Esophagus squamous epithelium (tissue), 5 donors: ENCODE results near the gene DNAJB8. TPM values are rescaled to one million over a fixed set of nuclear protein-coding genes. Genes with fewer than 3 reads are reported as not detected.

ENCODE experiments used
- DNase-seq: peaks from one replicate; lab custom pipeline; 2025; lab: John Stamatoyannopoulos, UW
- H3K27ac ChIP-seq, 4 donors: fragments of 200-600 bp; sonication (generic); one replicate each; pipeline ENCODE4 v1.5.1; 2016 to 2019; ENCODE audit warnings: mild to moderate bottlenecking in 1 of 4
- H3K27me3 ChIP-seq, 4 donors: fragments of 200-600 bp; sonication (generic); 1 replicate in 3 of 4; 2 replicates in 1 of 4; pipeline versions ENCODE4 v1.5.1 to v1.6.0; 2017 to 2021; ENCODE audit warnings: antibody characterized with exemption in 1 of 4
- H3K36me3 ChIP-seq, 3 donors: fragments of 200-600 bp; sonication (generic); one replicate each; pipeline ENCODE4 v1.5.1; 2016 to 2019
- H3K4me1 ChIP-seq, 3 donors: fragments of 200-600 bp; sonication (generic); one replicate each; pipeline ENCODE4 v1.5.1; 2017 to 2019
- H3K4me3 ChIP-seq, 4 donors: fragments of 200-600 bp; sonication (generic); 1 replicate in 3 of 4; 2 replicates in 1 of 4; pipeline ENCODE4 v1.5.1; 2016 to 2019; ENCODE audit warnings: mild to moderate bottlenecking in 2 of 4, moderate library complexity in 1 of 4
- H3K9me3 ChIP-seq, 3 donors: fragments of 200-600 bp; sonication (generic); one replicate each; pipeline ENCODE4 v1.5.1; 2016 to 2019
- CTCF ChIP-seq, 6 experiments: fragments of 450-650 bp in 4 of 6; fragments of 200-600 bp in 2 of 6; sonication (generic) in 2 of 6; IDR thresholded peaks; one replicate each; pipeline ENCODE4 v1.5.1; 2016 to 2019; ENCODE audit warnings: antibody characterized with exemption in 6 of 6, mild to moderate bottlenecking in 4 of 6, moderate library complexity in 4 of 6
- POLR2A ChIP-seq, 4 donors: fragments of 450-650 bp; IDR thresholded peaks; one replicate each; pipeline ENCODE4 v1.6.1; 2017; ENCODE audit warnings: antibody characterized with exemption in 4 of 4, mild to moderate bottlenecking in 4 of 4, moderate library complexity in 3 of 4
- WGBS, 2 donors: methylation state at CpG; one replicate each; pipeline ENCODE4 v1.1.5; 2018; 5-methylcytosine and 5-hydroxymethylcytosine counted together
- intact Hi-C: fragments of 100-400 bp; cut with DNase I; formaldehyde crosslinking; loops from one replicate; pipeline ENCODE4 v1.15.0; 2022
- total RNA-seq, 4 donors: library from RNA; depleted of rRNA; stranded (reverse); fragments of >200 nt; gene quantifications; one replicate each; pipeline ENCODE4 v1.1.0, GENCODE V29; 2016
- donor health status: DM: yes; HTN: yes; CAD: no.

The DNAJB8 gene
- total RNA-seq, 4 donors from 2014 or later = not detected

GRCh38 chr3:128454310-128454618, 12.4 kb downstream of the DNAJB8 start:
- Histone ChIP-seq H3K36me3 (no peaks in the 10 kb centered on the region), H3K27ac (no peak overlapping the region), H3K27me3 (peaks cover 0 to 57% (median 0%) of the 10 kb centered on the region in 4 donors), H3K4me1 (no peaks in the 10 kb centered on the region), H3K9me3 (no peaks in the 10 kb centered on the region), H3K4me3 (no peak overlapping the region)
- 76 to 100% methylated on average over 1 to 2 of the region's 2 CpGs for WGBS, 2 donors
- no peak for DNase-seq
- intact Hi-C loops = no loop called here
- TF ChIP-seq POLR2A (IDR thresholded peaks at IDR 0.05) (no peak), CTCF (IDR thresholded peaks at IDR 0.05) (no peak)

- no peak for TF ChIP-seq POLR2A (IDR thresholded peaks at IDR 0.05)
- TF ChIP-seq CTCF (IDR thresholded peaks at IDR 0.05) = no peak
- no peaks in the 10 kb centered on the region for H3K9me3 ChIP-seq
- peaks cover 0 to 57% (median 0%) of the 10 kb centered on the region in 4 donors for H3K27me3 ChIP-seq
- WGBS, 2 donors = 49 to 68% methylated on average over 6 to 7 of the region's 21 CpGs
- intact Hi-C loops = no loop called here
- DNase-seq = no peak
- no peaks in the 10 kb centered on the region for H3K36me3 ChIP-seq
- H3K27ac ChIP-seq = no peak overlapping the region
- no peak overlapping the region for H3K4me3 ChIP-seq
- no peaks in the 10 kb centered on the region for H3K4me1 ChIP-seq
Measured at GRCh38 chr3:128453501-128454309, 13.0 kb downstream of the DNAJB8 start.

- intact Hi-C loops = no loop called here
- H3K4me1 ChIP-seq = no peaks in the 10 kb centered on the region
- no peak overlapping the region for H3K27ac ChIP-seq
- no peak for TF ChIP-seq POLR2A (IDR thresholded peaks at IDR 0.05)
- no peak for TF ChIP-seq CTCF (IDR thresholded peaks at IDR 0.05)
- peaks cover 0 to 50% (median 0%) of the 10 kb centered on the region in 4 donors for H3K27me3 ChIP-seq
- H3K4me3 ChIP-seq = no peak overlapping the region
- whole genome bisulfite sequencing, 2 donors = 82 to 100% methylated on average over 1 to 10 of the region's 21 CpGs
- no peaks in the 10 kb centered on the region for H3K9me3 ChIP-seq
- H3K36me3 ChIP-seq = no peaks in the 10 kb centered on the region
- no peak for DNase-seq
Measured at GRCh38 chr3:128452678-128453275, 13.9 kb downstream of the DNAJB8 start.

- no peak for DNase-seq
- H3K4me3 ChIP-seq = no peak overlapping the region
- intact Hi-C loops = no loop called here
- H3K4me1 ChIP-seq = no peaks in the 10 kb centered on the region
- no peaks in the 10 kb centered on the region for H3K36me3 ChIP-seq
- TF ChIP-seq CTCF (IDR thresholded peaks at IDR 0.05) (no peak), POLR2A (IDR thresholded peaks at IDR 0.05) (no peak)
- H3K9me3 ChIP-seq = no peaks in the 10 kb centered on the region
- H3K27ac ChIP-seq = no peak overlapping the region
- 69% methylated on average over 2 of the region's 9 CpGs; no CpG with 5 or more reads in 1 of the 2 donors for WGBS, 2 donors
- H3K27me3 ChIP-seq = peaks cover 0 to 46% (median 0%) of the 10 kb centered on the region in 4 donors
Measured at GRCh38 chr3:128452120-128452519, 14.6 kb downstream of the DNAJB8 start.

GRCh38 chr3:128449111-128449638, 17.5 kb downstream of the DNAJB8 start:
- H3K27ac ChIP-seq = no peak overlapping the region
- no peaks in the 10 kb centered on the region for H3K9me3 ChIP-seq
- no peaks in the 10 kb centered on the region for H3K36me3 ChIP-seq
- intact Hi-C loops = no loop called here
- no peak for DNase-seq
- TF ChIP-seq CTCF (IDR thresholded peaks at IDR 0.05) (no peak), POLR2A (IDR thresholded peaks at IDR 0.05) (no peak)
- H3K4me3 ChIP-seq = no peak overlapping the region
- no peaks in the 10 kb centered on the region for H3K4me1 ChIP-seq
- 50 to 62% methylated on average over 3 to 6 of the region's 6 CpGs for WGBS, 2 donors
- peaks cover 0 to 17% (median 0%) of the 10 kb centered on the region in 4 donors for H3K27me3 ChIP-seq
